GM23248 (cell line): ENCODE results near the gene TTYH3. TPM values are rescaled to one million over a fixed set of nuclear protein-coding genes. Genes with fewer than 3 reads are reported as not detected.

Source experiments
- DNase-seq: peaks from one replicate; pipeline ENCODE4 v3.0.0-alpha.2; 2015
- H2AFZ ChIP-seq: fragments of 200-600 bp; sonication (generic); 2 replicates; pipeline ENCODE4 v1.6.1; 2016; ENCODE audit warnings: antibody characterized with exemption
- H3F3A ChIP-seq: fragments of 200-600 bp; sonication (generic); 2 replicates; pipeline ENCODE4 v1.6.1; 2016; ENCODE audit warnings: mild to moderate bottlenecking, antibody characterized with exemption, mixed run types; ENCODE audit not compliant: insufficient read depth
- H3K27ac ChIP-seq: fragments of 200-600 bp; sonication (generic); 2 replicates; pipeline ENCODE4 v1.5.1; 2016; ENCODE audit warnings: mild to moderate bottlenecking
- H3K27me3 ChIP-seq: fragments of 200-600 bp; sonication (generic); replicated peaks from 2 replicates; pipeline ENCODE4 v1.6.1; 2016; ENCODE audit warnings: mild to moderate bottlenecking; ENCODE audit not compliant: insufficient read depth
- H3K36me3 ChIP-seq: fragments of 200-600 bp; sonication (generic); 2 replicates; pipeline ENCODE4 v1.6.1; 2016; ENCODE audit warnings: low read depth, mild to moderate bottlenecking
- H3K4me1 ChIP-seq: fragments of 200-600 bp; sonication (generic); 2 replicates; pipeline ENCODE4 v1.6.1; 2016; ENCODE audit warnings: mild to moderate bottlenecking; ENCODE audit not compliant: insufficient read depth
- H3K4me2 ChIP-seq: fragments of 200-600 bp; sonication (generic); one replicate; pipeline ENCODE4 v1.6.1; 2016; ENCODE audit warnings: mild to moderate bottlenecking; ENCODE audit not compliant: unreplicated experiment
- H3K4me3 ChIP-seq: fragments of 200-600 bp; sonication (generic); 2 replicates; pipeline ENCODE4 v1.5.1; 2016; ENCODE audit warnings: mild to moderate bottlenecking
- H3K79me2 ChIP-seq: fragments of 200-600 bp; sonication (generic); 2 replicates; pipeline ENCODE4 v1.6.1; 2016; ENCODE audit warnings: mild to moderate bottlenecking; ENCODE audit not compliant: insufficient read depth
- H3K9ac ChIP-seq: fragments of 200-600 bp; sonication (generic); 2 replicates; pipeline ENCODE4 v1.6.1; 2016; ENCODE audit warnings: mild to moderate bottlenecking
- H3K9me2 ChIP-seq: fragments of 200-600 bp; sonication (generic); 2 replicates; pipeline ENCODE4 v1.6.1; 2016; ENCODE audit warnings: mixed run types, mild to moderate bottlenecking, moderate library complexity; ENCODE audit not compliant: insufficient read depth
- H3K9me3 ChIP-seq: fragments of 200-600 bp; sonication (generic); one replicate; pipeline ENCODE4 v1.6.1; 2017; ENCODE audit warnings: low read depth
- H4K20me1 ChIP-seq: fragments of 200-600 bp; sonication (generic); 2 replicates; pipeline ENCODE4 v1.6.0; 2016; ENCODE audit not compliant: insufficient read depth
- EZH2 ChIP-seq: fragments of 200-600 bp; sonication (generic); IDR thresholded peaks from 2 replicates; pipeline ENCODE4 v1.6.1; 2018; ENCODE audit warnings: antibody characterized with exemption, mild to moderate bottlenecking; ENCODE audit not compliant: insufficient read depth, poor library complexity, severe bottlenecking
- EZH2phosphoT487 ChIP-seq: fragments of 200-600 bp; sonication (generic); IDR thresholded peaks from 2 replicates; pipeline ENCODE4 v1.6.1; 2018; ENCODE audit warnings: antibody characterized with exemption, moderate library complexity, mild to moderate bottlenecking, low read depth; ENCODE audit not compliant: insufficient read depth
- WGBS, 2 experiments: methylation state at CpG; one replicate each; pipeline ENCODE4 v1.1.6; 2015 to 2017; ENCODE audit warnings: low lambda C conversion rate in 2 of 2, low coverage in 1 of 2; ENCODE audit errors: missing lambda C conversion rate in 2 of 2; 5-methylcytosine and 5-hydroxymethylcytosine counted together
- in situ Hi-C: fragments of 300-500 bp; cut with MboI; formaldehyde crosslinking; loops from 2 replicates; pipeline ENCODE4 v1.15.0; 2020
- polyA plus RNA-seq: library from polyadenylated mRNA; unstranded; fragments of >200 nt; fragmentation: Nextera tagmentation; extraction: Ambion mirVana; gene quantifications from 2 replicates; pipeline ENCODE4 v1.2.1, GENCODE V29; 2016
- total RNA-seq: library from RNA; depleted of rRNA; stranded (reverse); fragments of >200 nt; shearing (Covaris generic); gene quantifications from 2 replicates; pipeline ENCODE4 v1.2.3, GENCODE V29; 2014

The TTYH3 gene
- total and polyA plus RNA-seq, 2 experiments from 2014 or later = 25.3 to 46.0 TPM

- Histone ChIP-seq H3K4me1 (no peaks in the 10 kb centered on the region), H3K4me2 (no peak overlapping the region), H3K27me3 (no peaks in the 10 kb centered on the region), H3F3A (no peaks in the 10 kb centered on the region), H4K20me1 (no peaks in the 10 kb centered on the region), H3K9me2 (no peaks in the 10 kb centered on the region), H3K9me3 (no peaks in the 10 kb centered on the region), H2AFZ (no peak overlapping the region), H3K36me3 (no peaks in the 10 kb centered on the region), H3K9ac (no peak overlapping the region), H3K4me3 (no peak overlapping the region), H3K79me2 (no peaks in the 10 kb centered on the region), H3K27ac (no peak overlapping the region)
- DNase-seq = no peak
- TF ChIP-seq EZH2 (no peak), EZH2phosphoT487 (no peak)
- 56 to 78% methylated on average over 11 to 13 of the region's 13 CpGs for WGBS, 2 experiments
- in situ Hi-C loops = loop anchor here (25.0 kb wide), 1 partner anchor 218 kb away; no protein-coding TSS in a partner anchor
Measured at GRCh38 chr7:2680256-2680655, 48.5 kb downstream of the TTYH3 start.

GRCh38 chr7:2680792-2681490, 49.2 kb downstream of the TTYH3 start:
- Histone ChIP-seq H3K9ac (no peak overlapping the region), H3K4me2 (no peak overlapping the region), H2AFZ (no peak overlapping the region), H3K36me3 (no peaks in the 10 kb centered on the region), H3F3A (no peaks in the 10 kb centered on the region), H3K27me3 (no peaks in the 10 kb centered on the region), H3K27ac (no peak overlapping the region), H3K9me2 (no peaks in the 10 kb centered on the region), H3K4me1 (no peaks in the 10 kb centered on the region), H3K79me2 (no peaks in the 10 kb centered on the region), H3K4me3 (no peak overlapping the region), H3K9me3 (no peaks in the 10 kb centered on the region), H4K20me1 (no peaks in the 10 kb centered on the region)
- WGBS, 2 experiments = 11 to 17% methylated on average over 27 of the region's 27 CpGs
- peak; percentile 88 for DNase-seq
- TF ChIP-seq EZH2phosphoT487 (no peak), EZH2 (no peak)
- in situ Hi-C loops = loop anchor here (25.0 kb wide), 1 partner anchor 219 kb away; no protein-coding TSS in a partner anchor

- TF ChIP-seq EZH2phosphoT487 (no peak), EZH2 (no peak)
- in situ Hi-C loops = loop anchor here (25.0 kb wide), 1 partner anchor 220 kb away; no protein-coding TSS in a partner anchor
- H3F3A ChIP-seq = no peaks in the 10 kb centered on the region
Measured at GRCh38 chr7:2681929-2682799, 50.4 kb downstream of the TTYH3 start.

GRCh38 chr7:2684501-2684900, 52.7 kb downstream of the TTYH3 start:
- TF ChIP-seq EZH2 = no peak
- TF ChIP-seq EZH2phosphoT487 = no peak
- H3K9me3 ChIP-seq = no peaks in the 10 kb centered on the region
- no peak overlapping the region for H3K27ac ChIP-seq
- peaks cover 4% of the 10 kb centered on the region; the same call in 1 of the 2 replicates for H3K4me1 ChIP-seq
- no peaks in the 10 kb centered on the region for H3K9me2 ChIP-seq
- no peaks in the 10 kb centered on the region for H3K79me2 ChIP-seq
- WGBS, 2 experiments = 83 to 87% methylated on average over 10 to 11 of the region's 11 CpGs
- DNase-seq = no peak
- no peak overlapping the region for H3K4me2 ChIP-seq
- H3K27me3 ChIP-seq = no peaks in the 10 kb centered on the region
- H3K4me3 ChIP-seq = no peak overlapping the region
- H3F3A ChIP-seq = peaks cover 6% of the 10 kb centered on the region; the same call in 1 of the 2 replicates
- in situ Hi-C loops = loop anchor here (25.0 kb wide), 1 partner anchor 222 kb away; no protein-coding TSS in a partner anchor
- no peak overlapping the region for H3K9ac ChIP-seq
- no peaks in the 10 kb centered on the region for H3K36me3 ChIP-seq
- no peaks in the 10 kb centered on the region for H4K20me1 ChIP-seq
- no peak overlapping the region for H2AFZ ChIP-seq

More at GRCh38 chr7:2681929-2682799, 50.4 kb downstream of the TTYH3 start:
- 60 to 61% methylated on average over 17 to 27 of the region's 27 CpGs for WGBS, 2 experiments
- no peak for DNase-seq
- H3K9me3 ChIP-seq = no peaks in the 10 kb centered on the region
- H3K27ac ChIP-seq = no peak overlapping the region
- no peaks in the 10 kb centered on the region for H3K9me2 ChIP-seq
- H3K79me2 ChIP-seq = no peaks in the 10 kb centered on the region
- no peaks in the 10 kb centered on the region for H3K27me3 ChIP-seq
- no peak overlapping the region for H2AFZ ChIP-seq
- H3K4me2 ChIP-seq = no peak overlapping the region
- no peaks in the 10 kb centered on the region for H4K20me1 ChIP-seq
- no peaks in the 10 kb centered on the region for H3K4me1 ChIP-seq
- no peak overlapping the region for H3K9ac ChIP-seq
- H3K36me3 ChIP-seq = no peaks in the 10 kb centered on the region
- no peak overlapping the region for H3K4me3 ChIP-seq
